HEK293 (cell line): ENCODE measurements around the gene MED15.

Source experiments
- BCL11B ChIP-seq: fragments of 450-650 bp; formaldehyde crosslinking; IDR thresholded peaks from 2 replicates; pipeline ENCODE4 v1.5.1; 2016; ENCODE audit warnings: low read depth, missing biosample characterization, missing genetic modification characterization
- IKZF3 ChIP-seq: fragments of 450-650 bp; IDR thresholded peaks from 2 replicates; pipeline ENCODE4 v1.5.0; 2018; ENCODE audit warnings: missing biosample characterization, mild to moderate bottlenecking, missing genetic modification characterization, moderate library complexity
- INSM2 ChIP-seq: fragments of 450-650 bp; formaldehyde crosslinking; IDR thresholded peaks from 2 replicates; pipeline ENCODE4 v1.5.1; 2016; ENCODE audit warnings: missing biosample characterization, missing genetic modification characterization
- KLF1 ChIP-seq: fragments of 450-650 bp; formaldehyde crosslinking; IDR thresholded peaks from 2 replicates; pipeline ENCODE4 v1.5.1; 2016; ENCODE audit warnings: missing biosample characterization, missing genetic modification characterization
- SCRT2 ChIP-seq: fragments of 450-650 bp; formaldehyde crosslinking; IDR thresholded peaks from 2 replicates; pipeline ENCODE4 v1.5.1; 2016; ENCODE audit warnings: missing biosample characterization, missing genetic modification characterization
- TRIM28 ChIP-seq: IDR thresholded peaks from 2 replicates; pipeline ENCODE4 v1.6.1; 2011; ENCODE audit warnings: low read length, control low read depth, borderline replicate concordance
- YY1 ChIP-seq: fragments of 450-650 bp; formaldehyde crosslinking; IDR thresholded peaks from 2 replicates; pipeline ENCODE4 v1.5.1; 2018; ENCODE audit warnings: missing biosample characterization, missing genetic modification characterization
- ZBTB10 ChIP-seq: fragments of 450-650 bp; formaldehyde crosslinking; IDR thresholded peaks from 2 replicates; pipeline ENCODE4 v1.5.1; 2016; ENCODE audit warnings: missing biosample characterization, missing genetic modification characterization
- ZBTB11 ChIP-seq: fragments of 450-650 bp; formaldehyde crosslinking; conservative IDR thresholded peaks from 2 replicates; pipeline ENCODE4 v1.5.1; 2016; ENCODE audit warnings: low read depth, missing biosample characterization, missing genetic modification characterization
- ZBTB26 ChIP-seq: fragments of 450-650 bp; formaldehyde crosslinking; optimal IDR thresholded peaks from 2 replicates; pipeline ENCODE3; 2016; ENCODE audit warnings: missing biosample characterization, mild to moderate bottlenecking, missing genetic modification characterization
- ZBTB7A ChIP-seq: fragments of 450-650 bp; formaldehyde crosslinking; IDR thresholded peaks from 2 replicates; pipeline ENCODE4 v1.5.1; 2016; ENCODE audit warnings: low read depth, missing biosample characterization, missing genetic modification characterization
- ZFP3 ChIP-seq: fragments of 450-650 bp; formaldehyde crosslinking; IDR thresholded peaks from 2 replicates; pipeline ENCODE4 v1.5.1; 2016; ENCODE audit warnings: low read depth, missing biosample characterization, missing genetic modification characterization
- ZNF112 ChIP-seq: fragments of 450-650 bp; formaldehyde crosslinking; IDR thresholded peaks from 2 replicates; pipeline ENCODE4 v1.5.0; 2017; ENCODE audit warnings: missing biosample characterization, missing genetic modification characterization
- ZNF157 ChIP-seq: fragments of 450-650 bp; formaldehyde crosslinking; IDR thresholded peaks from 2 replicates; pipeline ENCODE4 v1.5.1; 2016; ENCODE audit warnings: missing biosample characterization, missing genetic modification characterization
- ZNF2 ChIP-seq: fragments of 450-650 bp; formaldehyde crosslinking; IDR thresholded peaks from 2 replicates; pipeline ENCODE4 v1.5.1; 2016; ENCODE audit warnings: missing biosample characterization, missing genetic modification characterization
- ZNF211 ChIP-seq: fragments of 450-650 bp; formaldehyde crosslinking; IDR thresholded peaks from 2 replicates; pipeline ENCODE4 v1.5.1; 2016; ENCODE audit warnings: low read depth, missing biosample characterization, missing genetic modification characterization
- ZNF221 ChIP-seq: fragments of 450-650 bp; formaldehyde crosslinking; IDR thresholded peaks from 2 replicates; pipeline ENCODE4 v1.5.1; 2017; ENCODE audit warnings: missing biosample characterization, missing genetic modification characterization, borderline replicate concordance
- ZNF433 ChIP-seq: fragments of 450-650 bp; formaldehyde crosslinking; IDR thresholded peaks from 2 replicates; pipeline ENCODE4 v1.5.1; 2016; ENCODE audit warnings: missing biosample characterization, missing genetic modification characterization, low read depth
- ZNF670 ChIP-seq: fragments of 450-650 bp; formaldehyde crosslinking; IDR thresholded peaks from 2 replicates; pipeline ENCODE4 v1.5.1; 2016; ENCODE audit warnings: missing biosample characterization, missing genetic modification characterization, low read depth
- TF ChIP-seq, protein P1 (sequence below): fragments of 450-650 bp; formaldehyde crosslinking; IDR thresholded peaks from 2 replicates; pipeline ENCODE4 v1.5.1; 2016; ENCODE audit warnings: missing biosample characterization, missing genetic modification characterization
- TF ChIP-seq, protein P2 (sequence below): fragments of 450-650 bp; formaldehyde crosslinking; IDR thresholded peaks from 2 replicates; pipeline ENCODE4 v1.5.1; 2016; ENCODE audit warnings: missing biosample characterization, missing genetic modification characterization

MED15 gene

DNA sequence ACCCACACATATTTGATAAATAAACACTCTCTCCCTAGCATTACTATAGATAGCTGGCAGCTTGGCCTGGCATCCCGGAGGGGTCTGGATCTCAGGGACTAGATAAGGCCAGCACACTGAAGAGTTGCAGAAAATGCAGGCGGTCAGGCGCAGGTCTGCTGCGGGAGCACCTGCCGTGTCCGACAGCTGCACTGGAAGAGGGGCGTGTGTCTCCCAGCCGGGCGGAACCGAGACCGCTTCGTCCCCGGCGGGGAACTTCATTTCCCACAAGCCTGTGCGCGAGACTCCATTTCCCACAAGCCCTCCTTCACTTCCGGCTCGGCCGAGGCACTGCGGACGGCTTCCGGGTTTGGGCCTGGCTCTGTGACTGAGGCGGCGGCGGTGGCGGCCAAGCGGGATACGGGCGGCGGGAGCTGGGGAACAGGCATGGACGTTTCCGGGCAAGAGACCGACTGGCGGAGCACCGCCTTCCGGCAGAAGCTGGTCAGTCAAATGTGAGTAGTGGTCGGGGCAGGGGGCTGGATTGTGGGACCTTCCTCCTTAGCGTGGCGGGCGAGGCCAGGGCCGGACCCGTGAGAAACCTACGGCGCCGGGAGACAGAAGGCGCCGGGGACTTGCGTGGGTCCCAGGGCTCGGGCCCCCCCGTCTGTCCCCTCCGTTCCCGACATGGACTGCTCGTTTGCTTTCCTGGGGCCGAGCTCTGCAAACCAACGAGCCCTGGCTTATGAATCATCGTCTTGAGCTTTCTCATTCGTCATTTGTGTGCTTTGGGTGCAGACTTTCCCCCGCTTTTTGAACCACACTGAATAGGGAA lies at the start of gene MED15 (continued):
- peak; percentile 62 for TF ChIP-seq ZNF2 (tag by site-specific recombination)
- TF ChIP-seq ZNF221 (tag by site-specific recombination), result no peak
- TF ChIP-seq SCRT2 (tag by site-specific recombination), result no peak
- TF ChIP-seq ZBTB26 (tag by site-specific recombination), result peak; percentile 61
- no peak for TF ChIP-seq ZNF112 (tag by site-specific recombination)
- TF ChIP-seq ZBTB11 (tag by site-specific recombination), result peak; percentile 96
- TF ChIP-seq, protein P1, sequence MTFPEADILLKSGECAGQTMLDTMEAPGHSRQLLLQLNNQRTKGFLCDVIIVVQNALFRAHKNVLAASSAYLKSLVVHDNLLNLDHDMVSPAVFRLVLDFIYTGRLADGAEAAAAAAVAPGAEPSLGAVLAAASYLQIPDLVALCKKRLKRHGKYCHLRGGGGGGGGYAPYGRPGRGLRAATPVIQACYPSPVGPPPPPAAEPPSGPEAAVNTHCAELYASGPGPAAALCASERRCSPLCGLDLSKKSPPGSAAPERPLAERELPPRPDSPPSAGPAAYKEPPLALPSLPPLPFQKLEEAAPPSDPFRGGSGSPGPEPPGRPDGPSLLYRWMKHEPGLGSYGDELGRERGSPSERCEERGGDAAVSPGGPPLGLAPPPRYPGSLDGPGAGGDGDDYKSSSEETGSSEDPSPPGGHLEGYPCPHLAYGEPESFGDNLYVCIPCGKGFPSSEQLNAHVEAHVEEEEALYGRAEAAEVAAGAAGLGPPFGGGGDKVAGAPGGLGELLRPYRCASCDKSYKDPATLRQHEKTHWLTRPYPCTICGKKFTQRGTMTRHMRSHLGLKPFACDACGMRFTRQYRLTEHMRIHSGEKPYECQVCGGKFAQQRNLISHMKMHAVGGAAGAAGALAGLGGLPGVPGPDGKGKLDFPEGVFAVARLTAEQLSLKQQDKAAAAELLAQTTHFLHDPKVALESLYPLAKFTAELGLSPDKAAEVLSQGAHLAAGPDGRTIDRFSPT (tag by site-specific recombination), result no peak
- TF ChIP-seq ZNF433, result no peak
- no peak for TF ChIP-seq ZNF670
- TF ChIP-seq ZNF211 (tag by site-specific recombination), result no peak
- peak; percentile 65; the same call in 1 of the 2 replicates for TF ChIP-seq BCL11B (tag by site-specific recombination)
- no peak for TF ChIP-seq TRIM28
- TF ChIP-seq KLF1 (tag by site-specific recombination), result peak; percentile 51; the same call in 1 of the 2 replicates
- TF ChIP-seq ZBTB10 (tag by site-specific recombination), result peak; percentile 54
- TF ChIP-seq ZNF157, result no peak
- TF ChIP-seq YY1 (tag by site-specific recombination), result peak; percentile 67; the same call in 1 of the 2 replicates
- no peak for TF ChIP-seq ZFP3 (tag by site-specific recombination)
- TF ChIP-seq IKZF3 (tag by site-specific recombination), result peak; percentile 31
- TF ChIP-seq ZBTB7A (tag by site-specific recombination), result no peak; the same call in 1 of the 2 replicates
- TF ChIP-seq, protein P2, sequence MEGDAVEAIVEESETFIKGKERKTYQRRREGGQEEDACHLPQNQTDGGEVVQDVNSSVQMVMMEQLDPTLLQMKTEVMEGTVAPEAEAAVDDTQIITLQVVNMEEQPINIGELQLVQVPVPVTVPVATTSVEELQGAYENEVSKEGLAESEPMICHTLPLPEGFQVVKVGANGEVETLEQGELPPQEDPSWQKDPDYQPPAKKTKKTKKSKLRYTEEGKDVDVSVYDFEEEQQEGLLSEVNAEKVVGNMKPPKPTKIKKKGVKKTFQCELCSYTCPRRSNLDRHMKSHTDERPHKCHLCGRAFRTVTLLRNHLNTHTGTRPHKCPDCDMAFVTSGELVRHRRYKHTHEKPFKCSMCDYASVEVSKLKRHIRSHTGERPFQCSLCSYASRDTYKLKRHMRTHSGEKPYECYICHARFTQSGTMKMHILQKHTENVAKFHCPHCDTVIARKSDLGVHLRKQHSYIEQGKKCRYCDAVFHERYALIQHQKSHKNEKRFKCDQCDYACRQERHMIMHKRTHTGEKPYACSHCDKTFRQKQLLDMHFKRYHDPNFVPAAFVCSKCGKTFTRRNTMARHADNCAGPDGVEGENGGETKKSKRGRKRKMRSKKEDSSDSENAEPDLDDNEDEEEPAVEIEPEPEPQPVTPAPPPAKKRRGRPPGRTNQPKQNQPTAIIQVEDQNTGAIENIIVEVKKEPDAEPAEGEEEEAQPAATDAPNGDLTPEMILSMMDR (tag by site-specific recombination), result 0 out of 2 replicates have a peak, but pooled peaks have one; percentile 11
- no peak; the same call in 1 of the 2 replicates for TF ChIP-seq INSM2
